Peyer's patch (tissue), 4 donors: ENCODE results near the gene ATXN2.

Experiments used
- POLR2A ChIP-seq, 2 donors: fragments of 450-650 bp; IDR thresholded peaks; one replicate each; pipeline ENCODE4 v1.5.1; 2017; ENCODE audit warnings: antibody characterized with exemption in 2 of 2, mild to moderate bottlenecking in 2 of 2, moderate library complexity in 2 of 2
- TF ChIP-seq, protein P1 (sequence below), 6 experiments: fragments of 450-650 bp in 4 of 6; fragments of 200-600 bp in 2 of 6; sonication (generic) in 1 of 6; IDR thresholded peaks; one replicate each; pipeline ENCODE4 v1.5.1; 2017 to 2019; ENCODE audit warnings: antibody characterized with exemption in 6 of 6, mild to moderate bottlenecking in 3 of 6, moderate library complexity in 1 of 6

DNA sequence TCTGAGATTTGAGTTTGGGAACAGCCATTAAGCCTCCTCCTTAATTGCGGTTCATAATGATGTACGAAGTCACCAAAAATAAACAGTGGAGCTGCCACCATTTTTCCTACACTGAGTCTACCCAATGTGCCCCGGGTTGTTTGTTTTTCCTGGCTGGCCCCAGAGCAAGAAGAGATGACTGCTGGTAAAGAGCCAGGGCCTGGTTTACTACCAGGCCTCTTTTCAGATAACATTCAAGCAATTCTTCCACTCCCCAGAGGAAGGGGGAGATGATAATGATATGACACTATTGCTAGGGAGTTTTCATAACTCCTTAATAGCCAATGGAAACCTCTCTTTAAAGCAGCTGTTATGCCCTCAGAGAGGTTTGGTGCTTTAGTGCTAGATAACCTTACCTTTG is 44.3 kb upstream of the ATXN2 start:
- TF ChIP-seq, protein P1, sequence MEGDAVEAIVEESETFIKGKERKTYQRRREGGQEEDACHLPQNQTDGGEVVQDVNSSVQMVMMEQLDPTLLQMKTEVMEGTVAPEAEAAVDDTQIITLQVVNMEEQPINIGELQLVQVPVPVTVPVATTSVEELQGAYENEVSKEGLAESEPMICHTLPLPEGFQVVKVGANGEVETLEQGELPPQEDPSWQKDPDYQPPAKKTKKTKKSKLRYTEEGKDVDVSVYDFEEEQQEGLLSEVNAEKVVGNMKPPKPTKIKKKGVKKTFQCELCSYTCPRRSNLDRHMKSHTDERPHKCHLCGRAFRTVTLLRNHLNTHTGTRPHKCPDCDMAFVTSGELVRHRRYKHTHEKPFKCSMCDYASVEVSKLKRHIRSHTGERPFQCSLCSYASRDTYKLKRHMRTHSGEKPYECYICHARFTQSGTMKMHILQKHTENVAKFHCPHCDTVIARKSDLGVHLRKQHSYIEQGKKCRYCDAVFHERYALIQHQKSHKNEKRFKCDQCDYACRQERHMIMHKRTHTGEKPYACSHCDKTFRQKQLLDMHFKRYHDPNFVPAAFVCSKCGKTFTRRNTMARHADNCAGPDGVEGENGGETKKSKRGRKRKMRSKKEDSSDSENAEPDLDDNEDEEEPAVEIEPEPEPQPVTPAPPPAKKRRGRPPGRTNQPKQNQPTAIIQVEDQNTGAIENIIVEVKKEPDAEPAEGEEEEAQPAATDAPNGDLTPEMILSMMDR (IDR thresholded peaks at IDR 0.05) = no peak
- no peak for TF ChIP-seq POLR2A (IDR thresholded peaks at IDR 0.05)
